Measurements from ENCODE around the gene COBLL1.

DNA sequence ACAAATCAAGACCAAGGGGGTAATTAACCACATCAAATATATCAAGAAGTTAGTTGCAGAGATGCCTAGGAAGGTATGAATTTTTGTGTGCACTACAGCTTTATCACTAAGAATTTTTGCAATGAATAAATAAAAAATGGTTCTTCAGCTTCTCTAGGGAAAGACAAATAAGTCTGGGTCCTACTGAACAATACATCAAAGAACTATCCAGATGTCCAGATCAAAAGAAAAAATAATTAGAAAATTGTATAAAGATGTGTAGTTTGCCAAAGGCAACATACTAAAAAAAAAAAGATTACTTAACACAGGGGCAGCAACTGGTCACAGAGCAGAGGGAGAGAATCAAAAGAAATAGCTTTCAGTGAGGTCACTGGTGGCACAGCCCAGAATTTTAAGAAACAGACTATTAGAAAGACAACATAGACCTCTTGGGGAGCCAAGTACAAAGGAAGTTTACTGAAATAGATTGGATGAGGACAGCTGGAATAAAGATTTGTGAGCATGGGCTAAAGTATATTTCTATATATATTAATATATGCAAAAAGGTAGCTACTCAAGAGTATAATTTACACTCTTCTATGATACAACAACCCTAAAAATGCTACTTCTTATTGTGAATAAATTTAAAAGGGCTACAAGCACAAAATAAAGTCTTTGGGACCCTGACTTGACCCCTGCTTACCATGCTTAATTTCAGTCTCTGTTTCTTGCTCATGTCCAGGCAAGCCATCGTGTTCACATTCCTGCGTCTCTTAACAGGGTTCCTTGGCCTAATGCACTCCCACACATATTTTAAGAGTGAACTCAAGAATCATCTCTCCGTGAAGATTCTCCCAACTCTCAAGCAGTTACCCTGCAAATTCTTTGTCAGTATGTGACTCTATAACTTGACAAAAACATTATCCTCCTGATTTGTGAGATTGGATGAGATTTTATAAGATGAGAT lies 121.4 kb downstream of the COBLL1 start:
- TF ChIP-seq POLR2A (IDR thresholded peaks at IDR 0.05) (no peak), CTCF (IDR thresholded peaks at IDR 0.05) (no peak)

Measured in right lobe of liver (tissue), 4 donors.